Fibroblast of the aortic adventitia (primary cell): Measurements from ENCODE around the gene TMEM117. TPM values are rescaled to one million over a fixed set of nuclear protein-coding genes. Genes with fewer than 3 reads are reported as not detected.
"Not testable (repeated sequence)": the region's sequence is repeated elsewhere in the genome, so short reads cannot be mapped to it uniquely, and the experiment has no call there.

Source experiments
- DNase-seq: peaks from one replicate; pipeline ENCODE4 v3.0.0-alpha.2; 2010; ENCODE audit warnings: low read depth
- H3K4me3 ChIP-seq: 2 replicates; pipeline ENCODE4 v1.5.1; 2011; ENCODE audit warnings: low read depth, mild to moderate bottlenecking, control low read depth, low read length, moderate library complexity
- total RNA-seq: library from RNA; depleted of rRNA; stranded (reverse); fragments of >200 nt; gene quantifications from 2 replicates; pipeline ENCODE4 v1.2.3, GENCODE V29; 2012; ENCODE audit warnings: low replicate concordance
- TF ChIP-seq, protein P1 (sequence below): IDR thresholded peaks from 2 replicates; pipeline ENCODE4 v1.5.1; 2011; ENCODE audit warnings: mild to moderate bottlenecking, low read length, control low read depth, inconsistent platforms; ENCODE audit not compliant: insufficient read depth

Gene TMEM117
- total RNA-seq, 1 donor: 9.9 TPM

DNA sequence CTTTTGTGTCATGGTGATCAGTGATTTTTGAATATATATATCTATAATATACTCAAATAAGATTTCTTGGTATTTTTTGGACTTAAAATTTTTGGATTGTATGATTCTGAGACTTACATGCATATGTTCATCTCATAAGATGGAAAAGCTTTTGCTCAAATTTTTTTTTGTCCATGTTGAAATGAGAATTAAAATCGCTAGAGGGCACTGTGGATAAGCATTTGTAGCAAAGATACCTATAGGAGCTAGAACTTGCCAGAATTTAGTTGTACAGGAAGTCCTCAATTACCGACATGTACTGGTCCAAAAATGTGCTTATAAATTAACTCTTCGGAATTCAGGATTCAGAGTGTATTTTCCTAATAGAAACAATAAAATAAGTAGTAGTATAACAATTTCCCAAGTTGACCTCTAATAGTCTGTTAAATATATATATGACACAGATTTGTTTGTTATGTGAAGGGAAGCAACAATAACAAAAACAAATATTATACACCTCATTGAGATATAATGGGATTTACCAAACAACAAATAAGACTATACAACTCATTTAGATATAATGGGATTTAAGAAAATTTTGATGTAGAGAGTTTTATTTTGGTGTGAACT lies 179.6 kb downstream of the TMEM117 start:
- peak; percentile 81 for DNase-seq
- TF ChIP-seq, protein P1, sequence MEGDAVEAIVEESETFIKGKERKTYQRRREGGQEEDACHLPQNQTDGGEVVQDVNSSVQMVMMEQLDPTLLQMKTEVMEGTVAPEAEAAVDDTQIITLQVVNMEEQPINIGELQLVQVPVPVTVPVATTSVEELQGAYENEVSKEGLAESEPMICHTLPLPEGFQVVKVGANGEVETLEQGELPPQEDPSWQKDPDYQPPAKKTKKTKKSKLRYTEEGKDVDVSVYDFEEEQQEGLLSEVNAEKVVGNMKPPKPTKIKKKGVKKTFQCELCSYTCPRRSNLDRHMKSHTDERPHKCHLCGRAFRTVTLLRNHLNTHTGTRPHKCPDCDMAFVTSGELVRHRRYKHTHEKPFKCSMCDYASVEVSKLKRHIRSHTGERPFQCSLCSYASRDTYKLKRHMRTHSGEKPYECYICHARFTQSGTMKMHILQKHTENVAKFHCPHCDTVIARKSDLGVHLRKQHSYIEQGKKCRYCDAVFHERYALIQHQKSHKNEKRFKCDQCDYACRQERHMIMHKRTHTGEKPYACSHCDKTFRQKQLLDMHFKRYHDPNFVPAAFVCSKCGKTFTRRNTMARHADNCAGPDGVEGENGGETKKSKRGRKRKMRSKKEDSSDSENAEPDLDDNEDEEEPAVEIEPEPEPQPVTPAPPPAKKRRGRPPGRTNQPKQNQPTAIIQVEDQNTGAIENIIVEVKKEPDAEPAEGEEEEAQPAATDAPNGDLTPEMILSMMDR: peak; percentile 57

DNA sequence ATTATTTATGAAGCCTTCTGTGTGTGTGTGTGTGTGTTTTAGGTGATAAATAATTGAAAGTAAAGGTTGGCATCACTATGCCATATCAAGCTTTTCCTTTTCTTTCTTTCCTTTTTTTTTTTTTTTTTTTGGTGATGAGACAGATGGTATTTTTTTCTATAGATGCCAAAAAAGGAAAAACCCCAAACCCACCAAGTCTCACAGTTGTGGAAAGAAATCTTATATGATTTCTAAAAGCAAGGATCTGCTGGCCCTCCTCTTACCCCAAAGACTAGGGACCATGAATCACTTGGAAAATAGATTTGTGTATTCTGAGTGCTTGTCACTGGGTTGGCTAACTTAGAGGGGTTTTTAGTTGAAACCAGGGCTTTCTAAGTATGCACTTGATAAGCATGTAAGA lies 181.3 kb downstream of the TMEM117 start:
- no peak overlapping the region for H3K4me3 ChIP-seq
- TF ChIP-seq, protein P1: no peak
- DNase-seq: no peak

More for the DNA sequence above, 179.6 kb downstream of the TMEM117 start:
- H3K4me3 ChIP-seq: no peak overlapping the region

DNA sequence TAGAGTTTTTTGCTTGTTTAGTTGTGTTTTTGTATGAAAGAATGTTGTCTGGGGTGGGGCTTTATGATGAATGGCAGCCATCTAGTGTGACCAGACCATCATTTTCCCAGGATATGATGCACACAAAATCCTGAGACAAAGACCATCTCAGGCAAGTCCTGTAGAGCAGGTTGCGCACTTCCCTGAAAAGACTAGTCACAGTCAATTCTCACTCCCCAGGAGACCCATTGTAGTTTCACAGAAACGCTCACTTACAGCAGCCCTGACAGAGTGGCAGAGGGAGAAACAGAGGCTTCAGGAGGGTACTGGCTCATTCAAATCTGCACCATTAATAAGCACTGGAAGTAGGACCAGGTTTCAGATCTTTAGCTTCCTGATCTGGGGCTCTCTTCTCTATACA lies 183.2 kb downstream of the TMEM117 start:
- no peak overlapping the region for H3K4me3 ChIP-seq
- TF ChIP-seq, protein P1: no peak
- DNase-seq: no peak

DNA sequence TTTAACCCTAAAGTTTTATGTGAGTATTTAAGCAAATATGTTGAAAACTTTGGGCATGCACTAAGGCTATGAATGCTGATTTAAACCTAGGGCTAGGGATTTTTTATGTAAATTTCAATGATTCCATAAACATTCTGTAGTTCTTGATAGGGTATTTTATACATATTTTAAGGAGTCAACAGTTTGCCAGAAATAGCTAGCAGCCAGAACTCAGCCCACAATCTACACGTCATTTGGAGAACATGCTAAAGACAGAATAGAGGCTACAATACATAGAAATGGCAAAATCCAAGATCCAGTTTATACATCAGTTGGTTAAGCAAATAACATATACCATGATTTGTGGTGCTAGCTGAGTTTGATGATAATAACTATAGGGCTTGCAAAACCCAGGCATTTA lies 184.7 kb downstream of the TMEM117 start:
- DNase-seq: no peak
- H3K4me3 ChIP-seq: no peak overlapping the region
- TF ChIP-seq, protein P1: no peak

DNA sequence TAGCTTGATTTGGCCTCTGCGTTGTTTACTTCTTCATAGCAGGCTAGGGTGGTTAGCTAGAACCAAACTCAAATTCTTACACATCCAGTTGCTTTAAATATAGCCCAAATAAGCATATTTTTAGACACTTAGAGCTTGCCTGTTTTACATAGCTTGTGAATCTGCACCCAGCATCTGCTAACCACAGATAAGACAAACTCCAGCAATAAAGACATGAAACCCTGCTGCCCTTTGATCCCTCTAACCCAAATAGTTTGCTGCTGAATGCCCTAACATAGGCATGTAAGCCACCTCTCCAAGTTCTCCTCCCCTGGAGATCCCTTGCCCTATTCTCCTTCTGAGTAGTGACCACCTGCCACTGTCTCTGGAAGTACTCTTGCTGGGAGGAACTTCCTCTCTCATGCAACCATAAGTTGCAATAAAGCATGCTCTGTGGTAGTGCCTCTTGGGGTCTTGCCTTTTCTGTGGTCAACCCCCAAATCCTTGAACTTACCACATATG lies 185.6 kb downstream of the TMEM117 start:
- DNase-seq: no peak
- no peak overlapping the region for H3K4me3 ChIP-seq
- TF ChIP-seq, protein P1: no peak

DNA sequence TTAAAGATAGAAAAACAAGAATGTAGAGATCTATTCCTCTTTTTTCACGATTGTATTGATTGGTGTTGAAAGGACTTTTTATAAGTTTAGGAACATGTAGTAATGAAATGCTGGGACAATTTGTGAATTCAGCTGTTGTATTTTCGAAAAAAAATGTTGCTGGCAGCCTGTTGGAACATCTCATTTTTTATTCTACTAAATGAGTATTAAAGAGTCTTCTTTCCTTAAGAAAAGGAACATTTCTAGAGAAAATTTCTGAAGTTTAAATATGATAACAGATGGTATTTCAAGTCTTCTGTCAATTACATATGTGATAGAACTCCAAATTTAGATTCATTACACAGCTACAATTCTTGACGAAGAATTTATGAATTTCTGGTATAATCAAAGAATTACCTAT lies 189.6 kb downstream of the TMEM117 start:
- DNase-seq: no peak
- TF ChIP-seq, protein P1: no peak

DNA sequence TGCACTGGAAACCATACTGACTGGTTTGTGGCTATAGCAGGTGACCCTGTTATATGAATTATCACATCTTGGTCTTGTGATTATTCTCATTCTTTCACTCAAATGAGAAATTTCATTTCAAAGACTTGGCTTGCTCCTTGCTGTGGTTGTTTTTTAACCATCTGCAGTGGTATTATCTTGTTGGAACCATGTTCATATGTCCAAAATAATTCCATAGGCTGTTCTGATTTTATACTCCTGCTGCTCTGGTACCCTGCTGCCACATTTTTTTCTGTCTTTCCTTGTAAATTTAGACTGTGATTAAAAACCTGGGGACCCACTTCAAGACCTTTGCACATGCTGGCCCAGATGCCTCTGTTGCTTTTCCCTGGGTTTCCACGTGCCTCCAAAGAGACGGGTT lies 190.2 kb downstream of the TMEM117 start:
- no peak overlapping the region for H3K4me3 ChIP-seq
- TF ChIP-seq, protein P1: no peak

More for the DNA sequence above, 189.6 kb downstream of the TMEM117 start:
- no peak overlapping the region for H3K4me3 ChIP-seq

DNA sequence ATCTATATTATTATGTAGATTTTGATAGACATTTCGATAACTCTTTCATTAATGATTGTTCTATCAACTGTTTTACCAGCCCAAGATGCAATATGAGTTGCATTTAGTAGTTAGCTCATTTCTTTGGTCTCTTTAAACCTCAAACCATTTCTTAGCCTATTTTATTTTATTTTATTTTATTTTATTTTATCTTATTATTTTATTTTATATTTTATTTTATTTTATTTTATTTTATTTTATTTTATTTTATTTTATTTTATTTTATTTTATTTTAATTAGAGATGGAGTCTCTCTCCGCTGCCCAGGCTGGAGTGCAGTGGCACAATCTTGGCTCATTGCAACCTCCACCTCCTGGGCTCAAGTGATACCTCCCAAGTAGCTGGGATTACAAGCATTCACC lies 191.0 kb downstream of the TMEM117 start:
- DNase-seq, H3K4me3 ChIP-seq: not testable (repeated sequence)

More for the DNA sequence above, 190.2 kb downstream of the TMEM117 start:
- DNase-seq: no peak
